ENCODE data around the gene KRTAP5-10.
A peak's percentile ranks its signal among the peaks of the same experiment; 100 is the strongest.
"Not testable (repeated sequence)": the region's sequence is repeated elsewhere in the genome, so short reads cannot be mapped to it uniquely, and the experiment has no call there.

KRTAP5-10 gene

GRCh38 chr11:71589546-71589920 lies 24.2 kb downstream of the KRTAP5-10 start:
- FAIRE-seq; DNase-seq (ENCODE audit: insufficient read length, low spot score): not testable (repeated sequence)

- not testable (repeated sequence) for FAIRE-seq; DNase-seq (ENCODE audit: insufficient read length, low spot score)
These were observed 37.9 kb downstream of the KRTAP5-10 start for GRCh38 chr11:71603221-71603620.

- DNase-seq (ENCODE audit: insufficient read length, low spot score): not testable (repeated sequence)
- peak; percentile 74 for FAIRE-seq
These were observed 39.6 kb downstream of the KRTAP5-10 start for GRCh38 chr11:71604798-71605488.

GRCh38 chr11:71606853-71607519 lies 41.6 kb downstream of the KRTAP5-10 start:
- not testable (repeated sequence) for FAIRE-seq; DNase-seq (ENCODE audit: insufficient read length, low spot score)

GRCh38 chr11:71607520-71608216 lies 42.3 kb downstream of the KRTAP5-10 start:
- DNase-seq (ENCODE audit: insufficient read length, low spot score); FAIRE-seq: not testable (repeated sequence)

GRCh38 chr11:71608272-71608671 lies 42.9 kb downstream of the KRTAP5-10 start:
- not testable (repeated sequence) for DNase-seq (ENCODE audit: insufficient read length, low spot score); FAIRE-seq

- FAIRE-seq; DNase-seq (ENCODE audit: insufficient read length, low spot score): not testable (repeated sequence)
These were observed 46.0 kb downstream of the KRTAP5-10 start for GRCh38 chr11:71611218-71611910.

GRCh38 chr11:71613931-71614330 lies 48.6 kb downstream of the KRTAP5-10 start:
- DNase-seq (ENCODE audit: insufficient read length, low spot score); FAIRE-seq: not testable (repeated sequence)

GRCh38 chr11:71614366-71614917 lies 49.1 kb downstream of the KRTAP5-10 start:
- FAIRE-seq; DNase-seq (ENCODE audit: insufficient read length, low spot score): not testable (repeated sequence)

- not testable (repeated sequence) for DNase-seq (ENCODE audit: insufficient read length, low spot score); FAIRE-seq
These were observed 49.6 kb downstream of the KRTAP5-10 start for GRCh38 chr11:71615003-71615402.
